Astrocyte (in vitro differentiated cells and primary cell): ENCODE data around the gene TRIML1.

ENCODE experiments used
- EZH2 ChIP-seq: IDR thresholded peaks from 2 replicates; pipeline ENCODE4 v1.6.1; 2012; ENCODE audit warnings: mild to moderate bottlenecking, low read length, inconsistent platforms; ENCODE audit not compliant: insufficient read depth
- TF ChIP-seq, protein P1 (sequence below): IDR thresholded peaks from 2 replicates; pipeline ENCODE4 v1.5.1; 2011; ENCODE audit warnings: low read depth, mild to moderate bottlenecking, inconsistent platforms, low read length, moderate library complexity; ENCODE audit not compliant: insufficient read depth

GRCh38 chr4:188106454-188106853 lies 32.8 kb upstream of the TRIML1 start:
- TF ChIP-seq, protein P1, sequence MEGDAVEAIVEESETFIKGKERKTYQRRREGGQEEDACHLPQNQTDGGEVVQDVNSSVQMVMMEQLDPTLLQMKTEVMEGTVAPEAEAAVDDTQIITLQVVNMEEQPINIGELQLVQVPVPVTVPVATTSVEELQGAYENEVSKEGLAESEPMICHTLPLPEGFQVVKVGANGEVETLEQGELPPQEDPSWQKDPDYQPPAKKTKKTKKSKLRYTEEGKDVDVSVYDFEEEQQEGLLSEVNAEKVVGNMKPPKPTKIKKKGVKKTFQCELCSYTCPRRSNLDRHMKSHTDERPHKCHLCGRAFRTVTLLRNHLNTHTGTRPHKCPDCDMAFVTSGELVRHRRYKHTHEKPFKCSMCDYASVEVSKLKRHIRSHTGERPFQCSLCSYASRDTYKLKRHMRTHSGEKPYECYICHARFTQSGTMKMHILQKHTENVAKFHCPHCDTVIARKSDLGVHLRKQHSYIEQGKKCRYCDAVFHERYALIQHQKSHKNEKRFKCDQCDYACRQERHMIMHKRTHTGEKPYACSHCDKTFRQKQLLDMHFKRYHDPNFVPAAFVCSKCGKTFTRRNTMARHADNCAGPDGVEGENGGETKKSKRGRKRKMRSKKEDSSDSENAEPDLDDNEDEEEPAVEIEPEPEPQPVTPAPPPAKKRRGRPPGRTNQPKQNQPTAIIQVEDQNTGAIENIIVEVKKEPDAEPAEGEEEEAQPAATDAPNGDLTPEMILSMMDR = no peak
- no peak for TF ChIP-seq EZH2
